ENCODE results near the gene SV2A.
"Not testable (repeated sequence)": the region's sequence is repeated elsewhere in the genome, so short reads cannot be mapped to it uniquely, and the experiment has no call there.

The SV2A gene

GRCh38 chr1:149917571-149918144 is at the start of gene SV2A:
Gene SV2A, minus strand, starts transcription at chr1:149917844. Its CDS starts 4,004 bp downstream, at chr1:149913840.
- Histone ChIP-seq H3K27ac (ENCODE audit: low read depth, low read length) (no peak within 1 kb of the TSS), H3K4me1 (ENCODE audit: insufficient read depth, low read length) (peaks cover 22% of the 10 kb centered on the region), H3K4me3 (ENCODE audit: low read depth in 1 of 2, low read length in 2 of 2) (peak within 1 kb of the TSS; percentile 47 to 88), H3K9ac (ENCODE audit: low read length) (peak within 1 kb of the TSS; percentile 53), H3K27me3 (ENCODE audit: control insufficient read depth in 1 of 2, insufficient read depth in 2 of 2, low read length in 2 of 2) (no peaks in the 10 kb centered on the region), H3K36me3 (ENCODE audit: insufficient read depth, low read length) (peaks cover 12% of the 10 kb centered on the region), H3K9me3 (ENCODE audit: low read length) (no peaks in the 10 kb centered on the region)

GRCh38 chr1:149967041-149967440 is 49.4 kb upstream of the SV2A start:
- Histone ChIP-seq H3K9ac (ENCODE audit: low read length) (no peak overlapping the region), H3K36me3 (ENCODE audit: insufficient read depth, low read length) (peaks cover 44% of the 10 kb centered on the region), H3K4me3 (ENCODE audit: low read depth in 1 of 2, low read length in 2 of 2) (no peak overlapping the region), H3K9me3 (ENCODE audit: low read length) (no peaks in the 10 kb centered on the region), H3K4me1 (ENCODE audit: insufficient read depth, low read length) (no peaks in the 10 kb centered on the region), H3K27ac (ENCODE audit: low read depth, low read length) (no peak overlapping the region), H3K27me3 (ENCODE audit: control insufficient read depth in 1 of 2, insufficient read depth in 2 of 2, low read length in 2 of 2) (no peaks in the 10 kb centered on the region)

GRCh38 chr1:149966405-149966804 is 48.8 kb upstream of the SV2A start:
- no peak overlapping the region for H3K27ac ChIP-seq (ENCODE audit: low read depth, low read length)

DNA sequence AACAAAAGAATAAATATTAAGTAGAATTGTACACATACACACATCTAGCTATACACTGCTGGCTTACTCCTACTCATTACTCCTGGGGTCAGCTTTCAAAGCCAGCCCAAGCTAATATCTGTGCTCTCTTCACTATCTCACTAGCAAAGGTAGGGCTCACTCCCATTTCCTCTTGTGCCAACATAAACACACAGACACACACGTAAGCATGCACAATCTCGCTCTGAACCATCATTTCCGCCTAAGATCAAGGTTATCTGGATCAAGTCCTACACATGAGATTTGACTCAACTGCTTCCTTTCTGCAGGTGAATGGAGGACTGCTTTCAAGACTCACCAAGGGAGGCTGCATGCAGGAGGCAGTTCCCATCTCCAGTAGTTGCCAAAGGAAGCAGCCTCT is 47.8 kb upstream of the SV2A start:
- Histone ChIP-seq H3K27ac (ENCODE audit: low read depth, low read length) (no peak overlapping the region), H3K4me3 (ENCODE audit: low read depth in 1 of 2, low read length in 2 of 2) (no peak overlapping the region), H3K9ac (ENCODE audit: low read length) (no peak overlapping the region), H3K4me1 (ENCODE audit: insufficient read depth, low read length) (no peaks in the 10 kb centered on the region), H3K9me3 (ENCODE audit: low read length) (no peaks in the 10 kb centered on the region), H3K27me3 (ENCODE audit: control insufficient read depth in 1 of 2, insufficient read depth in 2 of 2, low read length in 2 of 2) (no peaks in the 10 kb centered on the region), H3K36me3 (ENCODE audit: insufficient read depth, low read length) (peaks cover 30% of the 10 kb centered on the region)

More at GRCh38 chr1:149966405-149966804, 48.8 kb upstream of the SV2A start:
- no peaks in the 10 kb centered on the region for H3K9me3 ChIP-seq (ENCODE audit: low read length)
- no peaks in the 10 kb centered on the region for H3K27me3 ChIP-seq (ENCODE audit: control insufficient read depth in 1 of 2, insufficient read depth in 2 of 2, low read length in 2 of 2)
- H3K36me3 ChIP-seq (ENCODE audit: insufficient read depth, low read length): peaks cover 39% of the 10 kb centered on the region
- H3K9ac ChIP-seq (ENCODE audit: low read length): no peak overlapping the region
- no peaks in the 10 kb centered on the region for H3K4me1 ChIP-seq (ENCODE audit: insufficient read depth, low read length)
- H3K4me3 ChIP-seq (ENCODE audit: low read depth in 1 of 2, low read length in 2 of 2): no peak overlapping the region

GRCh38 chr1:149963358-149963757 is 45.7 kb upstream of the SV2A start:
- Histone ChIP-seq H3K4me1 (ENCODE audit: insufficient read depth, low read length) (no peaks in the 10 kb centered on the region), H3K27me3 (ENCODE audit: control insufficient read depth in 1 of 2, insufficient read depth in 2 of 2, low read length in 2 of 2) (no peaks in the 10 kb centered on the region), H3K4me3 (ENCODE audit: low read depth in 1 of 2, low read length in 2 of 2) (no peak overlapping the region), H3K9ac (ENCODE audit: low read length) (no peak overlapping the region), H3K27ac (ENCODE audit: low read depth, low read length) (no peak overlapping the region), H3K36me3 (ENCODE audit: insufficient read depth, low read length) (peaks cover 37% of the 10 kb centered on the region), H3K9me3 (ENCODE audit: low read length) (no peaks in the 10 kb centered on the region)

GRCh38 chr1:149962736-149963135 is 45.1 kb upstream of the SV2A start:
- Histone ChIP-seq H3K9ac (ENCODE audit: low read length) (no peak overlapping the region), H3K4me1 (ENCODE audit: insufficient read depth, low read length) (no peaks in the 10 kb centered on the region), H3K4me3 (ENCODE audit: low read depth in 1 of 2, low read length in 2 of 2) (no peak overlapping the region), H3K27me3 (ENCODE audit: control insufficient read depth in 1 of 2, insufficient read depth in 2 of 2, low read length in 2 of 2) (no peaks in the 10 kb centered on the region), H3K9me3 (ENCODE audit: low read length) (peaks cover 2% of the 10 kb centered on the region), H3K27ac (ENCODE audit: low read depth, low read length) (no peak overlapping the region), H3K36me3 (ENCODE audit: insufficient read depth, low read length) (peaks cover 40% of the 10 kb centered on the region)

DNA sequence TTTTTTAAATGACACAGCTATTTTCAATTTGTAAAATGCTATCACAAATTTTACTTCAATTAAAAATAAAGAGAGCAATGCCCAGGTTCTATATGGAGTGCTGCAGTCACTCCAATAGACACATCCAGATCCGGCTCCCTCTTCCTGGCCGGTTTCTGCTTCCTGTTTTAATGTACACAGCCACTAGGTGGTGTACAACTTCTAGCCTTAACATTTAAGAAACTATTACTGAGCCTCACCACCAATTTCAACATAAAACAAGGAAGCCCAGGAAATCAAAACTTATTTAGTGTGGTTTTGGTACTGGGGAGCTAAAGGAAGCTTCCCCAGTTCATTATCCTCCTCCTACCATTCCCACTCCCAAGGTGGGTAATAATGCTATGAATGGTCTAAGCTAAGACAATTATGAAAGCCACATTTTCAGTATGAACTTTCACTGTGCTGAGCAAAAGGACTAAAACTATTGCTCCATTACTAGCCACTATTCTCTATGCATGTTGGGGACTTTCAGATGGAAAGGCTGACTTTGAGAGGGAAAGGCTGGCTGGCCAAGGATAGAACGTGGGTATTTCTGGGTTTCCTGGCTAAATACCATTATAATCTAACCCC is 44.5 kb upstream of the SV2A start:
- H3K9ac ChIP-seq (ENCODE audit: low read length): no peak overlapping the region
- H3K27me3 ChIP-seq (ENCODE audit: control insufficient read depth in 1 of 2, insufficient read depth in 2 of 2, low read length in 2 of 2): no peaks in the 10 kb centered on the region
- H3K36me3 ChIP-seq (ENCODE audit: insufficient read depth, low read length): peaks cover 36% of the 10 kb centered on the region
- H3K4me3 ChIP-seq (ENCODE audit: low read depth in 1 of 2, low read length in 2 of 2): no peak overlapping the region
- H3K4me1 ChIP-seq (ENCODE audit: insufficient read depth, low read length): no peaks in the 10 kb centered on the region
- no peak overlapping the region for H3K27ac ChIP-seq (ENCODE audit: low read depth, low read length)
- peaks cover 4% of the 10 kb centered on the region for H3K9me3 ChIP-seq (ENCODE audit: low read length)

GRCh38 chr1:149957548-149957947 is 39.9 kb upstream of the SV2A start:
- peaks cover 13% of the 10 kb centered on the region for H3K36me3 ChIP-seq (ENCODE audit: insufficient read depth, low read length)

DNA sequence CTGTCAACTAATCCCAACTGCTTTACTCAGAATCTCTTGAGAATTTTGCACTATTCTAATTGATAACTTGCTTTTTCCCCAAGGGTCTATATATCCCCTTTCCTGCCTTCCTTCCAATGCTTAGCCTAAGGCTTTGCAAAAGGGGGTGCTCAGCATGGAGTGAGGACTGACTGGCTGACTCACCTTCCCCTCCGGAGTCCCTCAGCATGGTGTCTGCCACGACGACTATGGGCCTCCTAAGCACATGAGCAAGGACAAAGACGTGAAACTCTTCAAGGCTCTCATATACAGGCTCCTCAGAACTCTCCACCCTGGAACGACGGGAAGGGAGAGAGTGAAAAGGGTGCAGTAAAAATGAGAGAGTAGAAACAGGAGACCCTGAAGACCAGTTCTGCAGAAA is 32.3 kb upstream of the SV2A start:
- H3K27me3 ChIP-seq (ENCODE audit: control insufficient read depth in 1 of 2, insufficient read depth in 2 of 2, low read length in 2 of 2): no peaks in the 10 kb centered on the region
- no peak overlapping the region for H3K4me3 ChIP-seq (ENCODE audit: low read depth in 1 of 2, low read length in 2 of 2)
- no peak overlapping the region for H3K9ac ChIP-seq (ENCODE audit: low read length)
- H3K27ac ChIP-seq (ENCODE audit: low read depth, low read length): no peak overlapping the region
- H3K36me3 ChIP-seq (ENCODE audit: insufficient read depth, low read length): peaks cover 37% of the 10 kb centered on the region
- no peaks in the 10 kb centered on the region for H3K4me1 ChIP-seq (ENCODE audit: insufficient read depth, low read length)
- H3K9me3 ChIP-seq (ENCODE audit: low read length): no peaks in the 10 kb centered on the region

More at GRCh38 chr1:149957548-149957947, 39.9 kb upstream of the SV2A start:
- H3K27me3 ChIP-seq (ENCODE audit: control insufficient read depth in 1 of 2, insufficient read depth in 2 of 2, low read length in 2 of 2); H3K4me1 ChIP-seq (ENCODE audit: insufficient read depth, low read length); H3K4me3 ChIP-seq (ENCODE audit: low read depth in 1 of 2, low read length in 2 of 2); H3K9me3 ChIP-seq (ENCODE audit: low read length); H3K9ac ChIP-seq (ENCODE audit: low read length); H3K27ac ChIP-seq (ENCODE audit: low read depth, low read length): not testable (repeated sequence)

DNA sequence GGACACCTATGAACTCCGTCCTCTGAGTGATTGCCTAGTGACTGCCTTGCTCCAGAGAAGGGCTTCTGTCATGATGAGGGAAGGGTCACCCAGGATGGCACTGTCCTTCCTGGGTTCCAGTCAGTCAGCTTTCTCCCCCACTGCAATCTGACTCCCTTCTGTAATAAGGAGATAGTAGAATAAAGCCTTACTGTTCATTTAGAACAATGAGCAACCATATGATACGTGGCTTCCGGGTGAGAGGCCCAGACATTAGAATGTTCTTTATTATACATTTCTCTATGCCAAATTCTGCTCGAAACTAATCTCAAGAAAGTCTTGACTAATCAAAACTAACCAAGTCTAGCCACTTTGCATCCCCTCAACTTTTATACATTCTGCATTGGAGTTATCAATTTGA is 27.6 kb upstream of the SV2A start:
- Histone ChIP-seq H3K9ac (ENCODE audit: low read length) (no peak overlapping the region), H3K9me3 (ENCODE audit: low read length) (no peaks in the 10 kb centered on the region), H3K27me3 (ENCODE audit: control insufficient read depth in 1 of 2, insufficient read depth in 2 of 2, low read length in 2 of 2) (no peaks in the 10 kb centered on the region), H3K4me3 (ENCODE audit: low read depth in 1 of 2, low read length in 2 of 2) (no peak overlapping the region), H3K27ac (ENCODE audit: low read depth, low read length) (no peak overlapping the region), H3K36me3 (ENCODE audit: insufficient read depth, low read length) (peaks cover 50% of the 10 kb centered on the region), H3K4me1 (ENCODE audit: insufficient read depth, low read length) (no peaks in the 10 kb centered on the region)

- no peak overlapping the region for H3K9ac ChIP-seq (ENCODE audit: low read length)
- no peak overlapping the region for H3K4me3 ChIP-seq (ENCODE audit: low read depth in 1 of 2, low read length in 2 of 2)
- no peaks in the 10 kb centered on the region for H3K27me3 ChIP-seq (ENCODE audit: control insufficient read depth in 1 of 2, insufficient read depth in 2 of 2, low read length in 2 of 2)
- no peaks in the 10 kb centered on the region for H3K9me3 ChIP-seq (ENCODE audit: low read length)
- peaks cover 33% of the 10 kb centered on the region for H3K36me3 ChIP-seq (ENCODE audit: insufficient read depth, low read length)
- peaks cover 16% of the 10 kb centered on the region for H3K4me1 ChIP-seq (ENCODE audit: insufficient read depth, low read length)
- H3K27ac ChIP-seq (ENCODE audit: low read depth, low read length): no peak overlapping the region
Observed at GRCh38 chr1:149942885-149943284, 25.2 kb upstream of the SV2A start.

DNA sequence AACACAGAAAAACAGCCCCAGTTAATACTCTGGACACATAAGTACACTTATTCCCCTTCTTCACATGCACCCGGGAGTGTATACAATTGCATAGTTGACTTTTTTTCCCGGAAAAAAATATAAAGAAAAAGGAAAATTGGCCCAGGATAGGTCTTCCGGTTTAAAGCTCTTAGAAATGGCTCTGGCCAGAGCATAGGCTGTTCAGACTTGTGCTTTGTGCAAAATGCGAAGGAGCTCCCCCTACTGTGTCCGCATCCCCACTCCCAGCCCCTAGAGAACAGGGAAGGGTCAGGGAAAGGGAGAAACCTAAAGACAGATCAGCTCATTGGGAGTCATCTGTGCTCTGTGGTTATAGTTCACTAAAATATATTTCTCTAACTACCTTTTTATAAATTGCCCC is 24.6 kb upstream of the SV2A start:
- Histone ChIP-seq H3K27me3 (ENCODE audit: control insufficient read depth in 1 of 2, insufficient read depth in 2 of 2, low read length in 2 of 2) (no peaks in the 10 kb centered on the region), H3K9me3 (ENCODE audit: low read length) (no peaks in the 10 kb centered on the region), H3K4me1 (ENCODE audit: insufficient read depth, low read length) (peaks cover 23% of the 10 kb centered on the region), H3K4me3 (ENCODE audit: low read depth in 1 of 2, low read length in 2 of 2) (no peak overlapping the region), H3K9ac (ENCODE audit: low read length) (no peak overlapping the region), H3K36me3 (ENCODE audit: insufficient read depth, low read length) (peaks cover 27% of the 10 kb centered on the region), H3K27ac (ENCODE audit: low read depth, low read length) (no peak overlapping the region)

All from muscle layer of colon (tissue), 2 donors.